WTC11 (cell line): ENCODE data around the gene SLC25A23. TPM values are rescaled to one million over a fixed set of nuclear protein-coding genes. Genes with fewer than 3 reads are reported as not detected.

Experiments used
- ATAC-seq: fragments of 200-7000 bp; cut with Tn5 transposase; 2 replicates; pipeline ENCODE4 v1.10.0; 2021; ENCODE audit warnings: mild to moderate bottlenecking, moderate library complexity
- CTCF ChIA-PET: fragments of 300-600 bp; sonication (Branson Sonifier 250); formaldehyde crosslinking; loops from one replicate; lab custom pipeline; 2021; ENCODE audit warnings: antibody characterized with exemption; lab: Charles Lee
- POLR2A ChIA-PET: fragments of 350-600 bp; sonication (Branson Sonifier 250); formaldehyde crosslinking; loops from one replicate; lab custom pipeline; 2021; ENCODE audit warnings: antibody characterized with exemption; lab: Charles Lee
- DNase-seq: peaks from one replicate; pipeline ENCODE4 v3.0.0; 2021; ENCODE audit warnings: low spot score
- H3K27ac Mint-ChIP-seq: 2 replicates; pipeline ENCODE4 v1.8.0; 2021; ENCODE audit warnings: mixed read lengths
- H3K27me3 Mint-ChIP-seq: 2 replicates; pipeline ENCODE4 v1.8.0; 2021; ENCODE audit warnings: low read depth, mild to moderate bottlenecking, moderate library complexity, mixed read lengths
- H3K36me3 Mint-ChIP-seq: 2 replicates; pipeline ENCODE4 v1.8.0; 2021; ENCODE audit warnings: mixed read lengths
- H3K4me1 Mint-ChIP-seq: 2 replicates; pipeline ENCODE4 v1.8.0; 2022; ENCODE audit warnings: mixed read lengths
- H3K4me3 Mint-ChIP-seq: 2 replicates; pipeline ENCODE4 v1.8.0; 2021; ENCODE audit warnings: mild to moderate bottlenecking, moderate library complexity, mixed read lengths
- H3K9me3 Mint-ChIP-seq: 2 replicates; pipeline ENCODE4 v1.8.0; 2021; ENCODE audit warnings: mixed read lengths
- AFF4 ChIP-seq: sonication (generic); formaldehyde crosslinking; IDR thresholded peaks from 2 replicates; pipeline ENCODE4 v1.8.1; 2023; ENCODE audit warnings: mild to moderate bottlenecking, missing genetic modification reagents, borderline replicate concordance
- ATF2 ChIP-seq: sonication (generic); formaldehyde crosslinking; IDR thresholded peaks from 2 replicates; pipeline ENCODE4 v1.8.1; 2022; ENCODE audit warnings: low read depth, missing genetic modification reagents, borderline replicate concordance
- ATF3 ChIP-seq: sonication (generic); formaldehyde crosslinking; conservative IDR thresholded peaks from 2 replicates; pipeline ENCODE4 v1.8.1; 2022; ENCODE audit warnings: mild to moderate bottlenecking, missing genetic modification reagents
- CBFB ChIP-seq: sonication (generic); formaldehyde crosslinking; IDR thresholded peaks from 2 replicates; pipeline ENCODE4 v1.8.1; 2022; ENCODE audit warnings: mild to moderate bottlenecking, low read depth, missing genetic modification reagents
- CDX4 ChIP-seq: fragments of 250-450 bp; sonication (Bioruptor Pico); IDR thresholded peaks from 2 replicates; pipeline ENCODE4 v1.9.0; 2021; ENCODE audit warnings: moderate library complexity, mild to moderate bottlenecking, inconsistent platforms, borderline replicate concordance
- E2F4 ChIP-seq: sonication (generic); formaldehyde crosslinking; IDR thresholded peaks from 2 replicates; pipeline ENCODE4 v1.8.1; 2022; ENCODE audit warnings: low read depth, mild to moderate bottlenecking, moderate library complexity, missing genetic modification reagents, borderline replicate concordance
- FOXK1 ChIP-seq: sonication (generic); formaldehyde crosslinking; IDR thresholded peaks from 2 replicates; pipeline ENCODE4 v1.8.0; 2022; ENCODE audit warnings: mild to moderate bottlenecking, moderate library complexity, missing genetic modification reagents
- FOXP4 ChIP-seq: sonication (generic); formaldehyde crosslinking; IDR thresholded peaks from 2 replicates; pipeline ENCODE4 v1.8.0; 2022; ENCODE audit warnings: mild to moderate bottlenecking, missing genetic modification reagents
- GTF2I ChIP-seq: fragments of 250-450 bp; sonication (Bioruptor Pico); conservative IDR thresholded peaks from 2 replicates; pipeline ENCODE4 v1.4.0; 2021; ENCODE audit warnings: mild to moderate bottlenecking
- HMGA2 ChIP-seq: fragments of 250-450 bp; sonication (Bioruptor Pico); IDR thresholded peaks from 2 replicates; pipeline ENCODE4 v1.4.0; 2021; ENCODE audit warnings: mild to moderate bottlenecking, moderate library complexity
- IRF2 ChIP-seq: sonication (generic); formaldehyde crosslinking; IDR thresholded peaks from 2 replicates; pipeline ENCODE4 v1.8.0; 2022; ENCODE audit warnings: low read depth, missing genetic modification reagents, borderline replicate concordance
- PRDM15 ChIP-seq: sonication (generic); formaldehyde crosslinking; IDR thresholded peaks from 2 replicates; pipeline ENCODE4 v1.8.0; 2022; ENCODE audit warnings: missing genetic modification reagents
- RELA ChIP-seq: sonication (generic); formaldehyde crosslinking; IDR thresholded peaks from 2 replicates; pipeline ENCODE4 v1.8.1; 2022; ENCODE audit warnings: missing genetic modification reagents, mild to moderate bottlenecking, borderline replicate concordance
- SP1 ChIP-seq: sonication (generic); formaldehyde crosslinking; conservative IDR thresholded peaks from 2 replicates; pipeline ENCODE4 v1.8.1; 2022; ENCODE audit warnings: missing genetic modification reagents
- TP53 ChIP-seq: sonication (generic); formaldehyde crosslinking; IDR thresholded peaks from 2 replicates; pipeline ENCODE4 v1.8.1; 2023; ENCODE audit warnings: mild to moderate bottlenecking, missing genetic modification reagents
- ZMAT4 ChIP-seq: fragments of 250-450 bp; sonication (Bioruptor Pico); IDR thresholded peaks from 2 replicates; pipeline ENCODE4 v1.9.0; 2021; ENCODE audit warnings: mild to moderate bottlenecking
- ZNF138 ChIP-seq: sonication (generic); formaldehyde crosslinking; conservative IDR thresholded peaks from 2 replicates; pipeline ENCODE4 v1.8.1; 2022; ENCODE audit warnings: mild to moderate bottlenecking, moderate library complexity, missing genetic modification reagents
- ZNF263 ChIP-seq: sonication (generic); formaldehyde crosslinking; IDR thresholded peaks from 2 replicates; pipeline ENCODE4 v1.8.1; 2022; ENCODE audit warnings: low read depth, mild to moderate bottlenecking, moderate library complexity, missing genetic modification reagents
- ZNF423 ChIP-seq: fragments of 250-450 bp; sonication (Bioruptor Pico); IDR thresholded peaks from 2 replicates; pipeline ENCODE4 v2.1.2; 2022; ENCODE audit warnings: mild to moderate bottlenecking, moderate library complexity
- ZSCAN18 ChIP-seq: fragments of 250-450 bp; sonication (Bioruptor Pico); IDR thresholded peaks from 2 replicates; pipeline ENCODE4 v2.1.2; 2022; ENCODE audit warnings: mild to moderate bottlenecking, moderate library complexity
- total RNA-seq: library from RNA; stranded (reverse); gene quantifications from 3 replicates; pipeline ENCODE4 v1.2.3, GENCODE V29; 2021

The SLC25A23 gene
- total RNA-seq, 1 experiment from 2014 or later = 63.6 TPM

GRCh38 chr19:6501740-6502648 lies 42.4 kb upstream of the SLC25A23 start, which contains the start of gene TUBB4A:
Gene TUBB4A (minus strand): TSS chr19:6502309. CDS start chr19:6502212, 97 bp downstream.
- no peaks in the 10 kb centered on the region for H3K9me3 Mint-ChIP-seq
- no peaks in the 10 kb centered on the region for H3K36me3 Mint-ChIP-seq
- ChIA-PET POLR2A (no interaction called here), CTCF (interaction anchor here (0.8 to 1.8 kb wide), 5 partner anchors 14 to 362 kb away, joined by 3 to 7 read pairs (median 4); partner anchors contain the start of gene DENND1C)
- H3K27me3 Mint-ChIP-seq = peaks cover 31% of the 10 kb centered on the region
- ATAC-seq (peak; percentile 63), DNase-seq (peak; percentile 50)
- H3K27ac Mint-ChIP-seq = no peak within 1 kb of the TSS
- H3K4me1 Mint-ChIP-seq = peaks cover 6% of the 10 kb centered on the region
- peak within 1 kb of the TSS; percentile 83 for H3K4me3 Mint-ChIP-seq
- TF ChIP-seq AFF4 = no peak
- TF ChIP-seq ZSCAN18 (CRISPR knock-in tag) = no peak
- no peak for TF ChIP-seq FOXP4 (CRISPR knock-in tag)
- no peak for TF ChIP-seq IRF2
- peak; percentile 49 for TF ChIP-seq ZNF423
- 0 out of 2 replicates have a peak, but pooled peaks have one; percentile 28 for TF ChIP-seq CBFB (CRISPR knock-in tag)
- TF ChIP-seq ZNF138 = no peak
- no peak for TF ChIP-seq PRDM15
- 0 out of 2 replicates have a peak, but pooled peaks have one; percentile 5 for TF ChIP-seq FOXK1 (CRISPR knock-in tag)
- no peak for TF ChIP-seq ZMAT4
- TF ChIP-seq CDX4 (CRISPR knock-in tag) = no peak
- peak; percentile 70; the same call in 1 of the 2 replicates for TF ChIP-seq TP53 (CRISPR knock-in tag)
- TF ChIP-seq E2F4 = no peak
- no peak for TF ChIP-seq GTF2I (CRISPR knock-in tag)
- TF ChIP-seq RELA (CRISPR knock-in tag) = no peak
- no peak for TF ChIP-seq ATF3 (CRISPR knock-in tag)
- TF ChIP-seq HMGA2 (CRISPR knock-in tag) = no peak
- TF ChIP-seq SP1 = peak; percentile 70
- no peak for TF ChIP-seq ATF2 (CRISPR knock-in tag)
- peak; percentile 75; the same call in 1 of the 2 replicates for TF ChIP-seq ZNF263
